GM12865 (cell line): Measurements from ENCODE around the gene TRIM32.
A peak's percentile ranks its signal among the peaks of the same experiment; 100 is the strongest.

Source experiments
- DNase-seq: peaks from one replicate; pipeline ENCODE4 v3.0.0; 2010; ENCODE audit warnings: low read depth
- H3K4me3 ChIP-seq: 2 replicates; pipeline ENCODE4 v1.5.1; 2011; ENCODE audit warnings: mild to moderate bottlenecking, low read depth, low read length, control low read depth
- TF ChIP-seq, protein P1 (sequence below): IDR thresholded peaks from 2 replicates; pipeline ENCODE4 v1.5.1; 2011; ENCODE audit warnings: low read length, control low read depth, low read depth, inconsistent platforms; ENCODE audit not compliant: insufficient read depth; ENCODE audit errors: missing control alignments

TRIM32 gene

DNA sequence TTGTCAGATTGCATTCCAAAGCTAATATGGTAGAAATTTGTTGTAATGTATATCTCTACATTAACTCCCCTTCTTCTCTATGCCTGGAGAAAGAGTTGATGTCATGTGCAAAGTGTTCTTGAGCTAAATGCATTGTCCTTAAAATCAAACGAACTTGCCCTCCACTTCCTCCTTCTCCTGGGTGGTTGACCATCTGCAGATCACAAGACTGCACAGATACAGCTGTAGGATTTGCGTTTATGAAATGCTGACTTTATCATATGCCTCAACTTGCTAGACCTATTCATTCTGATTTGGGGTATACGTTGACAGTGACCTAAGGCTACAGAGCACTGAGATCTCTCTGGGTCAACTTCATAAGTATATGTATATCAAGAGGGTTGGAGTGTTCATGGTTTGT lies 8.3 kb downstream of the TRIM32 start:
- DNase-seq = no peak
- H3K4me3 ChIP-seq = no peak overlapping the region
- TF ChIP-seq, protein P1, sequence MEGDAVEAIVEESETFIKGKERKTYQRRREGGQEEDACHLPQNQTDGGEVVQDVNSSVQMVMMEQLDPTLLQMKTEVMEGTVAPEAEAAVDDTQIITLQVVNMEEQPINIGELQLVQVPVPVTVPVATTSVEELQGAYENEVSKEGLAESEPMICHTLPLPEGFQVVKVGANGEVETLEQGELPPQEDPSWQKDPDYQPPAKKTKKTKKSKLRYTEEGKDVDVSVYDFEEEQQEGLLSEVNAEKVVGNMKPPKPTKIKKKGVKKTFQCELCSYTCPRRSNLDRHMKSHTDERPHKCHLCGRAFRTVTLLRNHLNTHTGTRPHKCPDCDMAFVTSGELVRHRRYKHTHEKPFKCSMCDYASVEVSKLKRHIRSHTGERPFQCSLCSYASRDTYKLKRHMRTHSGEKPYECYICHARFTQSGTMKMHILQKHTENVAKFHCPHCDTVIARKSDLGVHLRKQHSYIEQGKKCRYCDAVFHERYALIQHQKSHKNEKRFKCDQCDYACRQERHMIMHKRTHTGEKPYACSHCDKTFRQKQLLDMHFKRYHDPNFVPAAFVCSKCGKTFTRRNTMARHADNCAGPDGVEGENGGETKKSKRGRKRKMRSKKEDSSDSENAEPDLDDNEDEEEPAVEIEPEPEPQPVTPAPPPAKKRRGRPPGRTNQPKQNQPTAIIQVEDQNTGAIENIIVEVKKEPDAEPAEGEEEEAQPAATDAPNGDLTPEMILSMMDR = no peak

DNA sequence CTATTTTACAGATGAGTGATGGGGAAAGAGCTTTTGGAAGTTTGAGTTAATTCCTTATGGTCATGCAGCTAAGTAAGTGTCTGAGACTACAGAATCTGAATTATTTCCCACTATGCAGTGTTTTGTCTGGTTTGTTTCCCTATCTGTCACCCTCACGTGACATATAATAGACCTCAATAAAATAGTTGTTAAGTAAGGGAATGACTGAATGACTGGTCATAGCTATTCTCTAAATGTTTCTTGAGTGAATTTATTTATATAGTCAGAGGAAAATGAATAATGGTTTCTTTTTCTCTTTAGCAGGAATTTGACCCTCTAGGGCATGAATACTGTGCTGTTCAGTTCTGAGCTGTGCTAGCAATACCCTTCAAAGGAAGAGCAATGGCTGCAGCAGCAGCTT lies 10.3 kb downstream of the TRIM32 start:
- DNase-seq = no peak
- H3K4me3 ChIP-seq = no peak overlapping the region
- TF ChIP-seq, protein P1 = no peak

DNA sequence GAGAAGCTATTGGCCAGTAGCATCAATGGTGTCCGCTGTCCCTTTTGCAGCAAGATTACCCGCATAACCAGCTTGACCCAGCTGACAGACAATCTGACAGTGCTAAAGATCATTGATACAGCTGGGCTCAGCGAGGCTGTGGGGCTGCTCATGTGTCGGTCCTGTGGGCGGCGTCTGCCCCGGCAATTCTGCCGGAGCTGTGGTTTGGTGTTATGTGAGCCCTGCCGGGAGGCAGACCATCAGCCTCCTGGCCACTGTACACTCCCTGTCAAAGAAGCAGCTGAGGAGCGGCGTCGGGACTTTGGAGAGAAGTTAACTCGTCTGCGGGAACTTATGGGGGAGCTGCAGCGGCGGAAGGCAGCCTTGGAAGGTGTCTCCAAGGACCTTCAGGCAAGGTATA lies 10.8 kb downstream of the TRIM32 start:
- no peak for DNase-seq
- no peak overlapping the region for H3K4me3 ChIP-seq
- TF ChIP-seq, protein P1 = no peak

DNA sequence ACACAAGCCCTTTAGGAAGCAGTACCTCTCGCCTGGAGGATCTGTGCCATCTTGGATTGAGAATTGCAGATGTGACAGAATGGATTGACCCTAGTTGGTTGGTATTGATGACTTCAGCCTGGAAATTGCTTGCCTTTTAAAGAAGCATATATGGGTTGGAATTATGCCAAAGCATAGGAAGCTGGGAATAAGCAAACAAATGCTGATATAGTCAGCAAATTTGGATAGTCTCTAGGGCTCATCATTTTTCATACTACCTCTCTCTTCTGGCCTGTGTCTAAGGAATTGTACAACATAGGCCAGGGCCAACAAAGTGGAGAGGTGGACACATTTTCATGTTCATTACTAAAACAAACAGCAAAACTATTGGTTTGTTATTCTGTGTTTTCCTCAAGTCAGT lies 13.2 kb downstream of the TRIM32 start:
- no peak for DNase-seq
- H3K4me3 ChIP-seq = no peak overlapping the region
- TF ChIP-seq, protein P1 = no peak

DNA sequence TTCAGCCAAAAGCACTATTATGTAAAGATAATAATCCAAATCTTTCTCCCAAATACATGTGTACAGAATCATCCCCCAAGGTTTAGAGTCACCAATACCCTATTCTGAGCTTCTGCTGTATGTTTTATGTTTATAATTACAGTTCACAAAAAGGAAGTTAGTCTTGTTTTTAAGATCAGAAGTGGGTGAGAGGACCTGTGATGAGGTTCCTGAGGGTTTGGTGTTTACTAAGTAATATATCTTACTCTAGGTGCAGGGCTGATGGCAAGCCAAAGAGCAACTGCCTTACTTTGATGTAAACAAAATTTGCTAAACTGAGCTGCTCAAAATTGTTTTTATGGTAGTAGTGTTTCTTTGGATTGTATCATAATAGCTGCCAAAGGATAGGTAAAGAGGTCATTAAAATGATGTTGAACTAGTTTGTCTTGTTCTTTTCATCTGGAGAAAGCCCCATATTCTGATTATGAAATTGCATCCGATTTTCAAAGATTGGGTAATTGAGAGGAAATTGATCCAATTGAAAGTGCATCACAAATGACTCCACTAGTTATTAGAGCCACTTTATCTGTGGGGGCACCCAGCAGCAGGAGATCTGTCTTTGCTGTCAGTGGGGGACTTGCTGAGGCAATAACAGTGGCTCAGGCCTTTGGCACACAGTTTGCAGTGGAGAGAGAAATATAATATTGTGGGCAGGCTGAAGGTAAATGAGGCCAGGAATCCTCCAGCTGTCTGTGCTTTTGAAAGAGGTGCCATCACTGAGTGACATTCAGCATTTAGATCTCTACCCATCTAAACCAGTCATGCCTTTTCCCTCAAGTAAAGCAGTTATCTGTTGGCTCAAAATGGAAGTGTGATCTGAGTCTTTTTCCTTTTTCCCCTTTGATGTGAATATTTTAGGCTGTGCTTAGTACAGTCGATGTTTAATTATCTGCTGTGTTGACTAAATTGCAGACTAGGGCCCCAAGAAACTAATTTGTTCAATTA lies 14.1 kb downstream of the TRIM32 start:
- TF ChIP-seq, protein P1 = no peak

DNA sequence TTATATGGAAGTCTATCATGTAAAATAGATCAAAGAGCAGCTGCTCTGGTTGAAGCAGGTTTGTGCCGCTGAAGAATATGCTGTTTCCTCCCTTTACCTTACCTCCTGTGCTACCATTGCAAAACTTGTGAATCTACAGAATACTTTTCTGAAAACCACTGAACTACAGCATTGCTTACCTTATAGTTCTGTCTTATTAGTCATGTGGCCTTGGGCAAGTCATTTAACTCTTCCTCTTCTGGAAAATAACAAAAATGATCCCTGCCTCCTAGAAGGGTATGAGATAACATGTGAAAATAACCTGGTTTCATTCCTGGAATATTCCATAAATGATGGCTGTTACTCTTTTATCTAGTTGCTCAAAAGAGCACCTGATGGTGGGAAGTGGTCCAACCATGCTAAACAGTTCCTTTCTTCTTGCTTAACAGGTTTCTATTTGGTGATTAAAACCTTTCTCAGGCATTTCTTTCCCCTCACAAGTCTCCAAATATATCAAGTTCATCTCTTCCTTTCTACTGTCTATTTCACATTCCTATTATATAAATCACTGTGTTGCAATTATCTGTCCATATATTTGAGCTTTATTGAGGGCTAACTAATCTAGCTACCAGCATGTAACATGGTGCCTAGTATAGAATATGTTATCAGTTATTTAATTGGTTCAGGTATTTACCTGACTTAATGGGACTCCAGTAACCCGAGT lies 15.0 kb downstream of the TRIM32 start:
- no peak overlapping the region for H3K4me3 ChIP-seq
- TF ChIP-seq, protein P1 = no peak
- no peak for DNase-seq

More for the DNA sequence above, 14.1 kb downstream of the TRIM32 start:
- H3K4me3 ChIP-seq = no peak overlapping the region
- DNase-seq = peak; percentile 12
